Adipocyte (in vitro differentiated cells): Measurements from ENCODE around the gene MBD4.
A peak's percentile ranks its signal among the peaks of the same experiment; 100 is the strongest.
"Not testable (repeated sequence)": the region's sequence is repeated elsewhere in the genome, so short reads cannot be mapped to it uniquely, and the experiment has no call there.

Experiments used
- DNase-seq: peaks from one replicate; pipeline ENCODE4 v3.0.0-alpha.2; 2015; ENCODE audit warnings: low read depth
- H3K27me3 ChIP-seq: replicated peaks from 2 replicates; pipeline ENCODE4 v1.7.0; 2013; ENCODE audit warnings: mild to moderate bottlenecking, low read length, moderate library complexity; ENCODE audit not compliant: control insufficient read depth, insufficient read depth
- H3K36me3 ChIP-seq: 2 replicates; pipeline ENCODE4 v1.7.0; 2013; ENCODE audit warnings: low read length, mild to moderate bottlenecking, moderate library complexity; ENCODE audit not compliant: control insufficient read depth, insufficient read depth, severe bottlenecking
- H3K4me1 ChIP-seq: 2 replicates; pipeline ENCODE4 v1.7.0; 2013; ENCODE audit warnings: mild to moderate bottlenecking, low read length, moderate library complexity; ENCODE audit not compliant: control insufficient read depth, insufficient read depth
- H3K4me3 ChIP-seq: 2 replicates; pipeline ENCODE4 v1.7.0; 2013; ENCODE audit warnings: mild to moderate bottlenecking, low read length, moderate library complexity
- H3K9ac ChIP-seq: 2 replicates; pipeline ENCODE4 v1.7.0; 2013; ENCODE audit warnings: mild to moderate bottlenecking, low read length, moderate library complexity
- H3K9me3 ChIP-seq: 2 replicates; pipeline ENCODE4 v1.7.0; 2013; ENCODE audit warnings: mild to moderate bottlenecking, low read length, moderate library complexity; ENCODE audit not compliant: control insufficient read depth

The MBD4 gene

DNA sequence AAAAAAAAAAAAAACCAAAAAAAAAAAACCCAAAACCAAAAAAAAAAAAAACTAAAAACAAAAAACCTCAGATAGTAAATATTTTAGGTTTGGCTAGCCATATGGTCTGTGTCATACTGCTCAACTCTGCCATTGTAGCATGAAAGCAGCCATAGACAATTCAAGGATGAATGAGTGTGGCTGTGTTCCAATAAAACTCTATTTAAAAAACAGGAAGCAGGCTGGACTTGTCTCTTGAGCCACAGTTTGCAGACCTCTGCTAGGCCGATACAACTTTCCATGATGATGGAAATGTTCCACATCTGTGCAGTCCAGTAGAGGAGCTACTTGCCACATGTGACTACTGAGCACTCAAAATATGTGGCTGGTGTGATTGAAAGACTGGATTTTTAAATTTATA, 22.4 kb downstream of the MBD4 start:
- peak; percentile 43 for DNase-seq
- Histone ChIP-seq H3K27me3 (no peaks in the 10 kb centered on the region), H3K9me3 (no peaks in the 10 kb centered on the region)

DNA sequence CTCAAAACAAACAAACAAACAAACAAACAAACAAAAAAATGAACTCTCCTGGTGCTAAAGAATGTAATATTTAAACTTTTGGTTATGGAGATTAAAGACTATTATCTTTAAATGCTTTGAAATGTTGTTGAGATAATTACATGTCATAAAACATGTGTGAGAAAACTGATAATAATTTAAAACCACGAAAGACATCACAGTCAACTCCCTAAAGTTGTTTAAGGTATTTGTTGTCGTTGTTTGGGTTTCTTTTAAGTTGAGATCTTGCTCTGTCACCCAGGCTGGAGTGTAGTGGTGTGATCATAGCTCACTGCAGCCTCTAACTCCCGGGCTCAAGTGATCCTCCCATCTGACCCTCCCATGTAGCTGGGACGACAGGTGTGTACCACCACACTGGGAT, 23.3 kb downstream of the MBD4 start:
- no peak overlapping the region for H3K4me3 ChIP-seq
- no peaks in the 10 kb centered on the region for H3K36me3 ChIP-seq
- H3K4me1 ChIP-seq, result peaks cover 6% of the 10 kb centered on the region
- H3K9ac ChIP-seq, result no peak overlapping the region
- DNase-seq, result no peak
- H3K27me3 ChIP-seq, result no peaks in the 10 kb centered on the region
- no peaks in the 10 kb centered on the region for H3K9me3 ChIP-seq

More for the DNA sequence above, 22.4 kb downstream of the MBD4 start:
- Histone ChIP-seq H3K4me3 (no peak overlapping the region), H3K9ac (no peak overlapping the region), H3K4me1 (peaks cover 6% of the 10 kb centered on the region), H3K36me3 (no peaks in the 10 kb centered on the region)

DNA sequence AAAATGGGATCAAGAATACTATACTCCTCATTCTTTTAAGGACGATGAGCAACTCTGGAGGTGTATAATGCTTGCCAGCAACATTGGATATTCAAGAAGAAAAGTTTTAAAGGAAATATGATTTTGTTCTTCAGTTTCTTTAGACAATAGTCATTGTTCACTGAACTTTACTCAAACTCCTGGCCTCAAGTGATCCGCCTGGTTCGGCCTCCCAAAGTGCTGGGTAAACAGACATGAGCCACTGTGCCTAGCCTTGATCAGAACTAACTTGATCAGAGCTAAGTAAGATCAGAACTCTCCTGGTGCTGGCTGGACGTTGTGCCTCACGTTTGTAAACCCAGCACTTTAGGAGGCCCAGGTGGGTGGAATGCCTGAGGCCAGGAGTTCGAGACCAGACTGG, 23.9 kb downstream of the MBD4 start:
- Histone ChIP-seq H3K4me1 (peaks cover 6% of the 10 kb centered on the region), H3K9me3 (no peaks in the 10 kb centered on the region), H3K4me3 (no peak overlapping the region), H3K9ac (no peak overlapping the region), H3K36me3 (no peaks in the 10 kb centered on the region), H3K27me3 (no peaks in the 10 kb centered on the region)
- no peak for DNase-seq

DNA sequence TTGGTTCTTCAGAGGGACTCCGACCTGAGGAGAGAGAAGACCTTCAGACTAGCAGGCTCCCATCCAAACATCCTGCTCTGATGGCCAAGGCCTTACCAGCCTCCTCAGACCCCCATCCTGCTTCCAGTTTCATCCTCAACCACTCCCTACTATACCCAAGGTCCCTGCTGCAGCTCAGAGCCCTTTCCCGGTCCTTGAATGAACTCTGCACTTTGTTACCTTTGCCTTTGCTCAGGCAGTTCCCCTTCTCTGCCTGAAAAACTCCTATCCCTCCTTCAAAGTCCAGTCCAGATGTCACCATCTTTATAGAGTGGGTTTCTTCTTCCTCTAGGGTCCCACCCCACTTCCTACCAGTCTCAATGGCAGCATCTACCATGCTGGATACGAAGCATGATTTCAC, 24.4 kb downstream of the MBD4 start:
- Histone ChIP-seq H3K27me3 (no peaks in the 10 kb centered on the region), H3K9me3 (no peaks in the 10 kb centered on the region), H3K9ac (no peak overlapping the region), H3K4me3 (no peak overlapping the region), H3K36me3 (no peaks in the 10 kb centered on the region), H3K4me1 (peaks cover 6% of the 10 kb centered on the region)
- no peak for DNase-seq

DNA sequence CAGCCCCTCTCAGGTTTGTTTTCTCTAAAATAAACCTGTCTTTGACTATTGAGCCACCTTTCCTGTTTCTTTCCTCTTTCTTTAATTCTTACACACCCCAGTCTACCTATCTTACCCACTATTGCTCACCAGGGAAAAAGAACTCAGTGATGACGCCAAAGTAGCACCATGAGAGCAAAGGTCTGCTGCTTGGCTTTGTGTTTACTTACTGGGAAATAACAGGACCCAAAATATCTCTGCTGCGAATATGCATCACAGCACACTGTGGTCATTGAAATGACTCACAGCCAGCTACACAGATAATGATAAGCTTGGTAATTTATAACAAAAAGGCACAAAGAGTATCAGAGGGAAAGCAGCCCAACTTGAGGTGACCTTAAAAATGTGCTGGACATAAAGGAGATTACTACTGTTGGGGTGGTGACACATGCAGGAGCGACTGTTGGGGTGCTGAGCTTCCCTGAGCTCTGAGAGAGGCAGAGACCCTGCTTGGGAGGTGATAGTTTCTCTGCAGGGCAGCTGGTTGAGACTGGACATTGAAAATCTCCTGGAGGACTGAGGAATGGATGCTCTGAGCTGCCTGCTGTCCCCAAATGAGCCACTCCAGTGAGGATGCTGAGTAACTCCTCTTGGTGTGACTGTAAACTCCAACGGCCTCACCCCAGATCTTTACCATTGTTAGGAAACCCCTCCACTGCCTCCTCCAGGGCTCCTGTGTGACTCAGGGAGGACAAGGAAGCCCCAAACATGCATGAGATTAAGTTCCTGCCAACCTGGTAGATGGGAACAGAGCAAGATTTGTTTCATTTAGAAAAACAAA, 25.9 kb downstream of the MBD4 start:
- H3K27me3 ChIP-seq, result no peaks in the 10 kb centered on the region
- H3K9me3 ChIP-seq, result no peaks in the 10 kb centered on the region
- no peak overlapping the region for H3K4me3 ChIP-seq
- no peak overlapping the region for H3K9ac ChIP-seq
- peak; percentile 52 for DNase-seq
- H3K36me3 ChIP-seq, result no peaks in the 10 kb centered on the region
- peaks cover 6% of the 10 kb centered on the region for H3K4me1 ChIP-seq

DNA sequence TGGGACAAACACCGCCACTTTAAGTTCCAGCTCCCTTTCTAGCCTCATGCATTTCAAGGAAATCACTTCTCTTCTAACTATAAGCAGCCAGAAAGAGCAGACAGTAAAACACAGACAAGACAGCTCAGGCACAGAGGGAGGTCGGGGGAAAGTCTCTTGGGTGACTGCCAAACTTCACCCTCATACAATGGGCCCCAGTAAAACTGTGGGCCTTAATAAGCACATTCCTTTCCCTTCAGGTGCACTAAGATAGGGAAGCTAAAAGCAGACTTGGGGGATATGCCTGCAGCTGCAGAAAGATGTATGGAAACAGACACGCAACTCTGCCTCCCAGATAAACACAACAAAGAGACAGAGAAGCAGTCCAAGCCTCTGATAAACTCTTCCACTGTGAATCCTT, 26.5 kb downstream of the MBD4 start:
- H3K9me3 ChIP-seq, H3K9ac ChIP-seq, DNase-seq, H3K36me3 ChIP-seq, H3K27me3 ChIP-seq, H3K4me3 ChIP-seq, H3K4me1 ChIP-seq: not testable (repeated sequence)

DNA sequence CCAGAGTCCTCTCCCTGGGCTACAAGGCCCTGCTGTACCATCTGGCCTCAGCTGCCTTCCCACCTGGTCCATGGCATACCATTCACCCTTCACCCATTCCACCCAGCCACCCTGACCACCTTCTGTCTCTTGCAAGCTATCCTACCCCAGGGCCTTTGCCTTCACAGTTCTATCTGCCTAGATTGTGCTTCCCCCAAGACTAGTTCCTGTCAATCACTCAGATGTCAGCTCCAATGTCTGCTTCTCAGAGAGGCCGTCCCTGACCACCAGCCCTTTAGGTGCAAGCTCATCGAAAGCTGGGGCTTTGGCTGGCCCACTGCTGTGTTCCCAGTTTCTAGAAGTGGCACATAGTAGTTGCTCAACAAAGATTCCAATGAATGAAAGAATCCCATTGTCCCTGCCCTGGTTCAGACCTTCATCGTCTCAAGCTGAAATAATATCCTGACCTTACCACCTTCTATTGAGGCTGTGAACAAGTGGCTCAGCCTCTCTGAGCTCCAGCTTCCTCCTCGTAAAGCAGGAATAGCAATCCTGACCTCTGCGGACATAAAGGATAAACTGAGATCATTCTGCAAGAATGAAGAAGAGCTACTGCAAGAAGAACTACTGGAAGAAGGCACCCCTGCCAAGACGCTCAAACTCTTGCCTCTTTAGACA, 27.1 kb downstream of the MBD4 start:
- Histone ChIP-seq H3K27me3 (no peaks in the 10 kb centered on the region), H3K4me1 (peaks cover 6% of the 10 kb centered on the region), H3K9me3 (no peaks in the 10 kb centered on the region), H3K36me3 (no peaks in the 10 kb centered on the region), H3K4me3 (no peak overlapping the region), H3K9ac (no peak overlapping the region)
- DNase-seq, result no peak

DNA sequence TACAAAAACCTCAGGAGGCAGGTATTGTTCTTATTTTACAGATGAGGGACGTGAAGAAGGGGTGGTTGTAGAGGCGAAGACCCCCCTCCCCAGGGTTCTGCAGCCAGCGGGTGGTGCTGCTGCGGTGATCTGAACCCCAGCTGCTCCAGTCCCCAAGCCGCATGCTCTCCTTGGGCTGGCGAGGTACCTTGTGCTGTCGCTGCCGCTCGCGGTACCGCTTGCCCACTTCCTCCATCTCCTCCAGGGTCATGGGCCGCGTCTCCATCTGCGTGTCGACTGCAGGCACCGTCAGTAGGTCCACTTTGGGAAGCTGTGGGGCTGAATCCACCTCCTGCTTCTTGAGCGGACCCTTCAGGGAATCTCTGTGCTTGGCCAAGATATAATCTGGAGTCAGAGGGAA, 28.8 kb downstream of the MBD4 start:
- Histone ChIP-seq H3K9me3 (no peaks in the 10 kb centered on the region), H3K4me1 (peaks cover 6% of the 10 kb centered on the region), H3K36me3 (no peaks in the 10 kb centered on the region), H3K4me3 (no peak overlapping the region), H3K9ac (no peak overlapping the region), H3K27me3 (no peaks in the 10 kb centered on the region)
- DNase-seq, result no peak

DNA sequence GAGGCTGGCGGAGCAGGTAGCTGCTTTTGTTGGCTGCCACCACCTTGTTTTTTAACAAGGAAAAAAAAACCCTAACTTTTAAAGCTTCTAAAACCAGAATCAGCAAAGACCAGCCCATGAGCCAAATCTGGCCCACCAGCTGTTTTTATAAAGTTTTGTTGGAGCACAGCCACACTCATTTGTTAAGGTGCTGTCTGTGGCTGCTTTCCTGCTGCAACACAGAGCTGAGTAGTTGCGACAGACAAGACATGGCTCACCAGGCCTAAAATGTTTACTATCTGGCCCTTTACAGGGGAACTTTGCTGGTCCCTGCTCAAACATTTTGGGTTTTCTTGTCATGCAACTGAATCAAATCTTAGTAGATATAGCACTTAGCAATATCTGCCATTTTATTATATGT, 30.2 kb downstream of the MBD4 start:
- Histone ChIP-seq H3K4me1 (peaks cover 6% of the 10 kb centered on the region), H3K4me3 (no peak overlapping the region), H3K9ac (no peak overlapping the region), H3K9me3 (no peaks in the 10 kb centered on the region), H3K27me3 (no peaks in the 10 kb centered on the region), H3K36me3 (no peaks in the 10 kb centered on the region)
- DNase-seq, result peak; percentile 54

DNA sequence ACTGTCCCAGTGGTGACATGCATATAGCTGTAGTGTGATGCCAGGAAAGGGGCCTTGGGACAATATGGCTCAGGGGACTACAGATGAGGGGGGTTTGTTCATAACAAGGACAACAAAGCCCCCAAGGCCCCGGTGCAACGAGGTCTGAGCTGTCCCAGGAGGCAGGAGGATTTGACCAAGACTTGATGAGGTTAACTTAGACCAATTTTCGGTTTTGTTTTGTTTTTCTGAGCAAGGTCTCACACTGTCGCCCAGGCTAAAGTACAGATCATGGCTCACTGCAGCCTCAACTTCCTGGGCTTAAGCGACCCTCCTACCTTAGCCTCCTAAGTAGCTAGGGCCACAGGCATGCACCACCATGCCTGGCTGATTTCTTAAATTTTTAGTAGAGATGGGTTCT, 35.1 kb downstream of the MBD4 start:
- H3K9ac ChIP-seq, result no peak overlapping the region
- H3K9me3 ChIP-seq, result no peaks in the 10 kb centered on the region
- H3K36me3 ChIP-seq, result no peaks in the 10 kb centered on the region
- DNase-seq, result no peak
- no peaks in the 10 kb centered on the region for H3K27me3 ChIP-seq
- H3K4me1 ChIP-seq, result no peaks in the 10 kb centered on the region
- H3K4me3 ChIP-seq, result no peak overlapping the region

DNA sequence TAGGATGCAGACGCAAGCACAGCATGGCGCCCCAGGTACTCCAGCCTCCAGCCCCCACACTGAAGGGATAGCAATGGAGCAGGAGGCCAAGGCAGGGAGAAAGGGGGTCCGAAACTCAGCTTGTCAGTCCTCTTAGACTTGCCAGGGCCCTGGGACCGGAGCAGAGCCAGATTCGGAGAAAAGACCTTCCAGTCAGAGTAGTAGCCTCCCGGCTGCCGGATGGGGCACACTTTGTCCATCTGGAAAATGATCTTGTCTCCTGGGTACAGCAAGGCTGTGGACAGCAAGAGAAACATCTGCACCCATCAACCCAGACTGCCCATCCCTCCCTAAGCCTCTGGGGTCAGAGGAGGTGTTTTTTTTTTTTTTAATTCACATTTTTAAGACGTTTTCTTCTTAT, 35.6 kb downstream of the MBD4 start:
- DNase-seq, result no peak
- no peaks in the 10 kb centered on the region for H3K36me3 ChIP-seq
- H3K4me1 ChIP-seq, result no peaks in the 10 kb centered on the region
- no peaks in the 10 kb centered on the region for H3K9me3 ChIP-seq
- no peaks in the 10 kb centered on the region for H3K27me3 ChIP-seq
- H3K9ac ChIP-seq, result no peak overlapping the region
- no peak overlapping the region for H3K4me3 ChIP-seq
